Measurements from ENCODE around the gene C19orf12. TPM values are rescaled to one million over a fixed set of nuclear protein-coding genes. Genes with fewer than 3 reads are reported as not detected.

C19orf12 gene
- total and polyA plus RNA-seq, 2 experiments from 2014 or later, result 11.4 to 17.2 TPM

DNA sequence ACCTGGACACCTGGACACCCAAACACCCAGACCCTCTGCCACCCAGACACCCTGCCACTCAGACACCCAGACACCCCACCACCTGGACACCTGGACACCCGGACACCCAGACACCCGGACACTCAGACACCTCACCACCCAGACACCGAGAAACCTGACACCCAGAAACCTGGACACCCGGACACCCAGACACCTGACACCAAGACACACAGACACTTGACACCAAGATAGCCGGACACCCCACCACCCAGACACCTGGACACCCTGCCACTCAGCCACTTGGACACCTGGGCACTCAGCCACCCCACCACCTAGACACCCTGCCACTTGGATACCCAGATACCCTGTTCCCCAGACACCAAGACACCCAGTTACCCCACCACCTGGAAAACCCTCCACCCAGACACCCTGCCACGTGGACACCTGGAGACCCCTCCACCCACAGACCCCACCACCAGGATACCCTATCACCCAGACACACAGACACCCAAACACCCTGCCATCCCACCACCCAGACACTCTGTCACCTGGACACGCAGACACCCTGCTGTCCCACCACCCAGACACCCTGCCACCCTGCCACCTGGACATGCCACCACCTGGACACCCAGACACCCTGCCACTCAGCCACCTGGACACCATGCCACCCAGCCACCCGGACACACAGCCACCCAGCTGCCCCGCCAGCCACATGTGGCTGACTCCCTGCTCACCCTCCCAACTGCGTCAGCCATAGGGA is 17.4 kb downstream of the C19orf12 start (continued):
- TF ChIP-seq, protein P1, sequence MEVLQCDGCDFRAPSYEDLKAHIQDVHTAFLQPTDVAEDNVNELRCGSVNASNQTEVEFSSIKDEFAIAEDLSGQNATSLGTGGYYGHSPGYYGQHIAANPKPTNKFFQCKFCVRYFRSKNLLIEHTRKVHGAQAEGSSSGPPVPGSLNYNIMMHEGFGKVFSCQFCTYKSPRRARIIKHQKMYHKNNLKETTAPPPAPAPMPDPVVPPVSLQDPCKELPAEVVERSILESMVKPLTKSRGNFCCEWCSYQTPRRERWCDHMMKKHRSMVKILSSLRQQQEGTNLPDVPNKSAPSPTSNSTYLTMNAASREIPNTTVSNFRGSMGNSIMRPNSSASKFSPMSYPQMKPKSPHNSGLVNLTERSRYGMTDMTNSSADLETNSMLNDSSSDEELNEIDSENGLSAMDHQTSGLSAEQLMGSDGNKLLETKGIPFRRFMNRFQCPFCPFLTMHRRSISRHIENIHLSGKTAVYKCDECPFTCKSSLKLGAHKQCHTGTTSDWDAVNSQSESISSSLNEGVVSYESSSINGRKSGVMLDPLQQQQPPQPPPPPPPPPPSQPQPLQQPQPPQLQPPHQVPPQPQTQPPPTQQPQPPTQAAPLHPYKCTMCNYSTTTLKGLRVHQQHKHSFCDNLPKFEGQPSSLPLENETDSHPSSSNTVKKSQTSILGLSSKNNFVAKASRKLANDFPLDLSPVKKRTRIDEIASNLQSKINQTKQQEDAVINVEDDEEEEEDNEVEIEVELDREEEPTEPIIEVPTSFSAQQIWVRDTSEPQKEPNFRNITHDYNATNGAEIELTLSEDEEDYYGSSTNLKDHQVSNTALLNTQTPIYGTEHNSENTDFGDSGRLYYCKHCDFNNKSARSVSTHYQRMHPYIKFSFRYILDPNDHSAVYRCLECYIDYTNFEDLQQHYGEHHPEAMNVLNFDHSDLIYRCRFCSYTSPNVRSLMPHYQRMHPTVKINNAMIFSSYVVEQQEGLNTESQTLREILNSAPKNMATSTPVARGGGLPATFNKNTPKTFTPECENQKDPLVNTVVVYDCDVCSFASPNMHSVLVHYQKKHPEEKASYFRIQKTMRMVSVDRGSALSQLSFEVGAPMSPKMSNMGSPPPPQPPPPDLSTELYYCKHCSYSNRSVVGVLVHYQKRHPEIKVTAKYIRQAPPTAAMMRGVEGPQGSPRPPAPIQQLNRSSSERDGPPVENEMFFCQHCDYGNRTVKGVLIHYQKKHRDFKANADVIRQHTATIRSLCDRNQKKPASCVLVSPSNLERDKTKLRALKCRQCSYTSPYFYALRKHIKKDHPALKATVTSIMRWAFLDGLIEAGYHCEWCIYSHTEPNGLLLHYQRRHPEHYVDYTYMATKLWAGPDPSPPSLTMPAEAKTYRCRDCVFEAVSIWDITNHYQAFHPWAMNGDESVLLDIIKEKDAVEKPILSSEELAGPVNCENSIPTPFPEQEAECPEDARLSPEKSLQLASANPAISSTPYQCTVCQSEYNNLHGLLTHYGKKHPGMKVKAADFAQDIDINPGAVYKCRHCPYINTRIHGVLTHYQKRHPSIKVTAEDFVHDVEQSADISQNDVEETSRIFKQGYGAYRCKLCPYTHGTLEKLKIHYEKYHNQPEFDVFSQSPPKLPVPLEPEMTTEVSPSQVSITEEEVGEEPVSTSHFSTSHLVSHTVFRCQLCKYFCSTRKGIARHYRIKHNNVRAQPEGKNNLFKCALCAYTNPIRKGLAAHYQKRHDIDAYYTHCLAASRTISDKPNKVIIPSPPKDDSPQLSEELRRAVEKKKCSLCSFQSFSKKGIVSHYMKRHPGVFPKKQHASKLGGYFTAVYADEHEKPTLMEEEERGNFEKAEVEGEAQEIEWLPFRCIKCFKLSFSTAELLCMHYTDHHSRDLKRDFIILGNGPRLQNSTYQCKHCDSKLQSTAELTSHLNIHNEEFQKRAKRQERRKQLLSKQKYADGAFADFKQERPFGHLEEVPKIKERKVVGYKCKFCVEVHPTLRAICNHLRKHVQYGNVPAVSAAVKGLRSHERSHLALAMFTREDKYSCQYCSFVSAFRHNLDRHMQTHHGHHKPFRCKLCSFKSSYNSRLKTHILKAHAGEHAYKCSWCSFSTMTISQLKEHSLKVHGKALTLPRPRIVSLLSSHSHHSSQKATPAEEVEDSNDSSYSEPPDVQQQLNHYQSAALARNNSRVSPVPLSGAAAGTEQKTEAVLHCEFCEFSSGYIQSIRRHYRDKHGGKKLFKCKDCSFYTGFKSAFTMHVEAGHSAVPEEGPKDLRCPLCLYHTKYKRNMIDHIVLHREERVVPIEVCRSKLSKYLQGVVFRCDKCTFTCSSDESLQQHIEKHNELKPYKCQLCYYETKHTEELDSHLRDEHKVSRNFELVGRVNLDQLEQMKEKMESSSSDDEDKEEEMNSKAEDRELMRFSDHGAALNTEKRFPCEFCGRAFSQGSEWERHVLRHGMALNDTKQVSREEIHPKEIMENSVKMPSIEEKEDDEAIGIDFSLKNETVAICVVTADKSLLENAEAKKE (CRISPR knock-in tag; IDR thresholded peaks at IDR 0.05), result no peak
- TF ChIP-seq EZH2 (IDR thresholded peaks at IDR 0.05; ENCODE audit: low read depth, unreplicated experiment) (no peak), EZH2phosphoT487 (IDR thresholded peaks at IDR 0.05; ENCODE audit: unreplicated experiment) (no peak), JUNB (IDR thresholded peaks at IDR 0.05; ENCODE audit: unreplicated experiment) (no peak), ZNF331 (CRISPR knock-in tag; IDR thresholded peaks at IDR 0.05; ENCODE audit: low read depth) (no peak)
- TF ChIP-seq, protein P2, sequence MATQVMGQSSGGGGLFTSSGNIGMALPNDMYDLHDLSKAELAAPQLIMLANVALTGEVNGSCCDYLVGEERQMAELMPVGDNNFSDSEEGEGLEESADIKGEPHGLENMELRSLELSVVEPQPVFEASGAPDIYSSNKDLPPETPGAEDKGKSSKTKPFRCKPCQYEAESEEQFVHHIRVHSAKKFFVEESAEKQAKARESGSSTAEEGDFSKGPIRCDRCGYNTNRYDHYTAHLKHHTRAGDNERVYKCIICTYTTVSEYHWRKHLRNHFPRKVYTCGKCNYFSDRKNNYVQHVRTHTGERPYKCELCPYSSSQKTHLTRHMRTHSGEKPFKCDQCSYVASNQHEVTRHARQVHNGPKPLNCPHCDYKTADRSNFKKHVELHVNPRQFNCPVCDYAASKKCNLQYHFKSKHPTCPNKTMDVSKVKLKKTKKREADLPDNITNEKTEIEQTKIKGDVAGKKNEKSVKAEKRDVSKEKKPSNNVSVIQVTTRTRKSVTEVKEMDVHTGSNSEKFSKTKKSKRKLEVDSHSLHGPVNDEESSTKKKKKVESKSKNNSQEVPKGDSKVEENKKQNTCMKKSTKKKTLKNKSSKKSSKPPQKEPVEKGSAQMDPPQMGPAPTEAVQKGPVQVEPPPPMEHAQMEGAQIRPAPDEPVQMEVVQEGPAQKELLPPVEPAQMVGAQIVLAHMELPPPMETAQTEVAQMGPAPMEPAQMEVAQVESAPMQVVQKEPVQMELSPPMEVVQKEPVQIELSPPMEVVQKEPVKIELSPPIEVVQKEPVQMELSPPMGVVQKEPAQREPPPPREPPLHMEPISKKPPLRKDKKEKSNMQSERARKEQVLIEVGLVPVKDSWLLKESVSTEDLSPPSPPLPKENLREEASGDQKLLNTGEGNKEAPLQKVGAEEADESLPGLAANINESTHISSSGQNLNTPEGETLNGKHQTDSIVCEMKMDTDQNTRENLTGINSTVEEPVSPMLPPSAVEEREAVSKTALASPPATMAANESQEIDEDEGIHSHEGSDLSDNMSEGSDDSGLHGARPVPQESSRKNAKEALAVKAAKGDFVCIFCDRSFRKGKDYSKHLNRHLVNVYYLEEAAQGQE (IDR thresholded peaks at IDR 0.05; ENCODE audit: unreplicated experiment), result no peak
